Myocyte (in vitro differentiated cells): ENCODE results near the gene RHOT2. TPM values are rescaled to one million over a fixed set of nuclear protein-coding genes. Genes with fewer than 3 reads are reported as not detected.

Experiments used
- total RNA-seq: library from RNA; depleted of rRNA; stranded (reverse); fragments of >200 nt; gene quantifications from 2 replicates; pipeline ENCODE4 v1.2.3, GENCODE V29; 2014

Gene RHOT2
- total RNA-seq, 1 donor from 2014 or later: 73.9 TPM

Other genes with a start within 250 kb of the RHOT2 start
- gene RAB11FIP3, start 242.5 kb upstream of the RHOT2 start, total RNA-seq: 114 and 126 TPM in 2 replicates
- gene CAPN15, start 140.4 kb upstream of the RHOT2 start, total RNA-seq: 81.8 and 141 TPM in 2 replicates
- gene PRR35, start 107.7 kb upstream of the RHOT2 start, total RNA-seq: 2.9 and 12.5 TPM in 2 replicates
- gene NHLRC4, start 101.1 kb upstream of the RHOT2 start, total RNA-seq: 0.05 and 1.2 TPM in 2 replicates
- gene PIGQ, start 98.2 kb upstream of the RHOT2 start, total RNA-seq: 45.4 and 59.9 TPM in 2 replicates
- gene RAB40C, start 78.1 kb upstream of the RHOT2 start, total RNA-seq: 17.2 and 19.1 TPM in 2 replicates
- 0.70 and 0.83 TPM in 2 replicates for gene WFIKKN1, start 37.1 kb upstream of the RHOT2 start, total RNA-seq
- gene METTL26, start 31.8 kb upstream of the RHOT2 start, total RNA-seq: 83.6 and 83.7 TPM in 2 replicates
- gene MCRIP2, start 26.3 kb upstream of the RHOT2 start, total RNA-seq: 54.5 and 61.2 TPM in 2 replicates
- gene WDR90, start 18.8 kb upstream of the RHOT2 start, total RNA-seq: 6.5 and 8.0 TPM in 2 replicates
- 1.5 and 1.6 TPM in 2 replicates for gene RHBDL1, start 7.5 kb downstream of the RHOT2 start, total RNA-seq
- 239 and 243 TPM in 2 replicates for gene STUB1, start 12.3 kb downstream of the RHOT2 start, total RNA-seq
- gene JMJD8, start 16.2 kb downstream of the RHOT2 start, total RNA-seq: 74.5 and 77.7 TPM in 2 replicates
- gene WDR24, start 22.3 kb downstream of the RHOT2 start, total RNA-seq: 11.0 and 12.5 TPM in 2 replicates
- gene FBXL16, start 37.7 kb downstream of the RHOT2 start, total RNA-seq: 0.21 and 0.51 TPM in 2 replicates
- 105 and 172 TPM in 2 replicates for gene METRN, start 47.0 kb downstream of the RHOT2 start, total RNA-seq
- 44.0 and 71.7 TPM in 2 replicates for gene ANTKMT, start 53.0 kb downstream of the RHOT2 start, total RNA-seq
- 5.9 and 6.0 TPM in 2 replicates for gene CCDC78, start 58.3 kb downstream of the RHOT2 start, total RNA-seq
- 32.6 and 38.5 TPM in 2 replicates for gene HAGHL, start 59.0 kb downstream of the RHOT2 start, total RNA-seq
- gene CIAO3, start 72.9 kb downstream of the RHOT2 start, total RNA-seq: 39.2 TPM in 2 replicates
- gene MSLN, start 92.6 kb downstream of the RHOT2 start, total RNA-seq: not detected in 2 replicates
- gene RPUSD1, start 120.2 kb downstream of the RHOT2 start, total RNA-seq: 31.0 and 41.3 TPM in 2 replicates
- gene CHTF18, start 120.5 kb downstream of the RHOT2 start, total RNA-seq: 7.5 and 10.0 TPM in 2 replicates
- not detected in 2 replicates for gene GNG13, start 132.6 kb downstream of the RHOT2 start, total RNA-seq